ENCODE data around the gene COL17A1. TPM values are rescaled to one million over a fixed set of nuclear protein-coding genes. Genes with fewer than 3 reads are reported as not detected.

Gene COL17A1
- total and polyA plus RNA-seq, 8 donors, result 0.18 to 1.5 (median 0.70) TPM; not detected in 4

- TF ChIP-seq CTCF (IDR thresholded peaks at IDR 0.05), result no peak
- Histone ChIP-seq H3K9me3 (no peaks in the 10 kb centered on the region), H3K27me3 (no peaks in the 10 kb centered on the region), H3K4me1 (peaks cover 0 to 8% (median 6%) of the 10 kb centered on the region in 3 donors), H3K4me3 (no peak overlapping the region), H3K27ac (peak overlapping the region in 2 of 4 donors; percentile 95 to 99), H3K36me3 (no peaks in the 10 kb centered on the region)
- 84 to 93% methylated on average over 3 of the region's 3 CpGs for WGBS, 2 donors
- no peak for ATAC-seq
- intact Hi-C loops (cut with DNase I), result no loop called here
- no peak for FAIRE-seq
- DNase-seq, result no peak
Observed at GRCh38 chr10:104119996-104120395, 34.3 kb upstream of the COL17A1 start.

GRCh38 chr10:104117839-104118323, 32.2 kb upstream of the COL17A1 start:
- WGBS, 2 donors, result 91 to 94% methylated on average over 4 of the region's 4 CpGs
- no peak overlapping the region for H3K27ac ChIP-seq
- no peak for TF ChIP-seq CTCF (IDR thresholded peaks at IDR 0.05)
- no peak for ATAC-seq
- no peak overlapping the region for H3K4me3 ChIP-seq
- H3K27me3 ChIP-seq, result no peaks in the 10 kb centered on the region
- intact Hi-C loops (cut with DNase I), result no loop called here
- H3K36me3 ChIP-seq, result no peaks in the 10 kb centered on the region
- DNase-seq, result no peak
- H3K4me1 ChIP-seq, result peaks cover 0 to 6% (median 5%) of the 10 kb centered on the region in 3 donors
- no peaks in the 10 kb centered on the region for H3K9me3 ChIP-seq
- FAIRE-seq, result no peak

- no peaks in the 10 kb centered on the region for H3K9me3 ChIP-seq
- intact Hi-C loops (cut with DNase I), result no loop called here
- FAIRE-seq (no peak), DNase-seq (no peak), ATAC-seq (no peak)
- no peaks in the 10 kb centered on the region for H3K4me1 ChIP-seq
- no peak overlapping the region for H3K27ac ChIP-seq
- no peaks in the 10 kb centered on the region for H3K36me3 ChIP-seq
- TF ChIP-seq CTCF (IDR thresholded peaks at IDR 0.05), result no peak
- no peak overlapping the region for H3K4me3 ChIP-seq
- H3K27me3 ChIP-seq, result peaks cover 0 to 7% (median 0%) of the 10 kb centered on the region in 4 donors
- 34 to 41% methylated on average over 1 of the region's 1 CpG for WGBS, 2 donors
Observed at GRCh38 chr10:104113376-104113956, 27.8 kb upstream of the COL17A1 start.

GRCh38 chr10:104109908-104110662, 24.4 kb upstream of the COL17A1 start:
- H3K27ac ChIP-seq, result no peak overlapping the region
- FAIRE-seq, result no peak
- H3K4me1 ChIP-seq, result no peaks in the 10 kb centered on the region
- H3K9me3 ChIP-seq, result no peaks in the 10 kb centered on the region
- H3K36me3 ChIP-seq, result no peaks in the 10 kb centered on the region
- intact Hi-C loops (cut with DNase I), result no loop called here
- peaks cover 0 to 7% (median 0%) of the 10 kb centered on the region in 4 donors for H3K27me3 ChIP-seq
- H3K4me3 ChIP-seq, result no peak overlapping the region
- peak in 1 of 4 donors; percentile 35 for ATAC-seq
- DNase-seq, result no peak
- 54 to 68% methylated on average over 3 of the region's 3 CpGs for WGBS, 2 donors
- TF ChIP-seq CTCF (IDR thresholded peaks at IDR 0.05), result no peak

- Histone ChIP-seq H3K27me3 (no peaks in the 10 kb centered on the region), H3K36me3 (no peaks in the 10 kb centered on the region), H3K9me3 (no peaks in the 10 kb centered on the region), H3K4me3 (no peak overlapping the region), H3K27ac (no peak overlapping the region), H3K4me1 (no peaks in the 10 kb centered on the region)
- TF ChIP-seq CTCF (IDR thresholded peaks at IDR 0.05), result no peak
- intact Hi-C loops (cut with DNase I), result no loop called here
- WGBS, 2 donors, result 75 to 95% methylated on average over 2 of the region's 2 CpGs
- ATAC-seq (no peak), DNase-seq (no peak), FAIRE-seq (no peak)
Observed at GRCh38 chr10:104104926-104105325, 19.2 kb upstream of the COL17A1 start.

Measured in pancreas (tissue), 10 donors.